Nephron (organoid): Measurements from ENCODE around the gene CINP.

ENCODE experiments used
- H3K27ac Mint-ChIP-seq, 3 experiments: 2 replicates each; pipeline ENCODE4 v1.8.0; 2020; ENCODE audit warnings: mixed read lengths in 3 of 3, mild to moderate bottlenecking in 2 of 3, moderate library complexity in 1 of 3
- H3K27me3 Mint-ChIP-seq: 2 replicates; pipeline ENCODE4 v1.8.0; 2021; ENCODE audit warnings: low read depth, mild to moderate bottlenecking, moderate library complexity, mixed read lengths
- H3K36me3 Mint-ChIP-seq: 2 replicates; pipeline ENCODE4 v1.8.0; 2020; ENCODE audit warnings: low read depth, mixed read lengths
- H3K4me1 Mint-ChIP-seq: 2 replicates; pipeline ENCODE4 v1.8.0; 2020; ENCODE audit warnings: mixed read lengths
- H3K4me3 Mint-ChIP-seq, 3 experiments: 2 replicates each; pipeline ENCODE4 v1.8.0; 2020; ENCODE audit warnings: mild to moderate bottlenecking in 3 of 3, mixed read lengths in 3 of 3, moderate library complexity in 2 of 3
- H3K9me3 Mint-ChIP-seq: 2 replicates; pipeline ENCODE4 v1.8.0; 2020; ENCODE audit warnings: mixed read lengths
- TF ChIP-seq, protein P1 (sequence below), 3 experiments: fragments of 200-600 bp; sonication (generic); IDR thresholded peaks; one replicate each; pipeline ENCODE4 v1.5.0; 2021; ENCODE audit warnings: antibody characterized with exemption in 3 of 3; ENCODE audit not compliant: unreplicated experiment in 3 of 3

Gene CINP

DNA sequence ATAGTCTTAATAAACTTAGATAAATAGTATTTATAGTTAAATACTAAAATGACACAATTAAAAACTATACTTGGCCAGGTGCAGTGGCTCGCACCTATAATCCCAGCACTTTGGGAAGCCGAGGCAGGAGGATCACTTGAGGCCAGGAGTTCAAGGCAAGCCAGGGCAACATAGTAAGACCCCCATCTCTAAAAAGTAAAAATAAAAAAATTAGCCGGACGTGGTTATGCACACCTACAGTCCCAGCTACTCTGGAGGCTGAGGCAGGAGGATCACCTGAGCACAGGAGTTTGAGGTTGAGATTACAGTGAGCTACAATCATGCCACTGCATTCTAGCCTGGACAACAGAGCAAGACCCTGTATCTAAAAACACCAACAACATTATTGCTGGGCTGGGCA is 16.0 kb downstream of the CINP start:
- no peaks in the 10 kb centered on the region for H3K9me3 Mint-ChIP-seq
- no peak overlapping the region for H3K27ac Mint-ChIP-seq
- no peaks in the 10 kb centered on the region for H3K4me1 Mint-ChIP-seq
- H3K4me3 Mint-ChIP-seq: no peak overlapping the region
- no peaks in the 10 kb centered on the region for H3K27me3 Mint-ChIP-seq
- peaks cover 56% of the 10 kb centered on the region for H3K36me3 Mint-ChIP-seq
- TF ChIP-seq, protein P1, sequence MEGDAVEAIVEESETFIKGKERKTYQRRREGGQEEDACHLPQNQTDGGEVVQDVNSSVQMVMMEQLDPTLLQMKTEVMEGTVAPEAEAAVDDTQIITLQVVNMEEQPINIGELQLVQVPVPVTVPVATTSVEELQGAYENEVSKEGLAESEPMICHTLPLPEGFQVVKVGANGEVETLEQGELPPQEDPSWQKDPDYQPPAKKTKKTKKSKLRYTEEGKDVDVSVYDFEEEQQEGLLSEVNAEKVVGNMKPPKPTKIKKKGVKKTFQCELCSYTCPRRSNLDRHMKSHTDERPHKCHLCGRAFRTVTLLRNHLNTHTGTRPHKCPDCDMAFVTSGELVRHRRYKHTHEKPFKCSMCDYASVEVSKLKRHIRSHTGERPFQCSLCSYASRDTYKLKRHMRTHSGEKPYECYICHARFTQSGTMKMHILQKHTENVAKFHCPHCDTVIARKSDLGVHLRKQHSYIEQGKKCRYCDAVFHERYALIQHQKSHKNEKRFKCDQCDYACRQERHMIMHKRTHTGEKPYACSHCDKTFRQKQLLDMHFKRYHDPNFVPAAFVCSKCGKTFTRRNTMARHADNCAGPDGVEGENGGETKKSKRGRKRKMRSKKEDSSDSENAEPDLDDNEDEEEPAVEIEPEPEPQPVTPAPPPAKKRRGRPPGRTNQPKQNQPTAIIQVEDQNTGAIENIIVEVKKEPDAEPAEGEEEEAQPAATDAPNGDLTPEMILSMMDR (IDR thresholded peaks at IDR 0.05; ENCODE audit: unreplicated experiment in 3 of 3): no peak

DNA sequence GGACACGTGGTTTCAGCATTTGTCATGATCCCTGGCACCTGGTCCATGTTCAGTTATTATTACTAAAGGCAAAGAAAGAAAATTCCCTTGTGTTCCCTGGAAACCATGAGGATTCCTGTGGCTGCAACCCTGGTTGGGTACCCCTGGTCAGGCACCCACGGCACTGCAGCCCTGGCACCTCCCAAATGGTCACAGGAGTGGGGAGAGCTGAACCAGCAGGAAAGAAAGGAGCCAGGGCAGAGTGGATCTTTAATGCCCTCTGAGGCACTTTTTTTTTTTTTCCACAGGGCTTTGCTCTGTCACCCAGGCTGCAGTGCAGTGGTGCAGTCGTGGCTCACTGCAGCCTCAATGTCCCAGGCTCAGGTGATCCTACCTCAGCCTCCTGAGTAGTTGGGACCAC is 17.5 kb downstream of the CINP start:
- Mint-ChIP-seq H3K36me3 (peaks cover 58% of the 10 kb centered on the region), H3K9me3 (no peaks in the 10 kb centered on the region), H3K4me3 (no peak overlapping the region), H3K4me1 (no peaks in the 10 kb centered on the region), H3K27ac (no peak overlapping the region), H3K27me3 (no peaks in the 10 kb centered on the region)
- TF ChIP-seq, protein P1 (IDR thresholded peaks at IDR 0.05; ENCODE audit: unreplicated experiment in 3 of 3): no peak

DNA sequence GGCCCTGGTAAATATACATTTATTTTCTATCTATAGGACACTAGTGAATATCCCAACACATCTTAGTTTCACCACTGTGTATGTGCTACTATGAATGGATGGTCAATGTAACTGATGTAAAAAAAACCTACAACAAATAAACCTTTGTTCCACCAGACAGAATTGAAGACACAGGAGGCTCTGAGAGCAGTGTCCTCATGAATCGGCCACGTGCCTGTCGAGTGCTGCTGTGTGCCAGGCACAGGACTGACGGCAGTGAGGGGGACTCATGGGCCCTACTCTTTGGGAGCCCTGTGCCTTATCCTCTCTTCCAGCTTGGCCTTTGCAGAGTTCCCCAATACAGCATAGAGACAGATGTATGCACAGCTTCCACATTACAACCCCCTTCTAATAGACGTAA is 18.2 kb downstream of the CINP start:
- TF ChIP-seq, protein P1 (IDR thresholded peaks at IDR 0.05; ENCODE audit: unreplicated experiment in 3 of 3): no peak
- Mint-ChIP-seq H3K4me3 (no peak overlapping the region), H3K4me1 (no peaks in the 10 kb centered on the region), H3K36me3 (peaks cover 52% of the 10 kb centered on the region), H3K27me3 (no peaks in the 10 kb centered on the region), H3K9me3 (no peaks in the 10 kb centered on the region), H3K27ac (no peak overlapping the region)

DNA sequence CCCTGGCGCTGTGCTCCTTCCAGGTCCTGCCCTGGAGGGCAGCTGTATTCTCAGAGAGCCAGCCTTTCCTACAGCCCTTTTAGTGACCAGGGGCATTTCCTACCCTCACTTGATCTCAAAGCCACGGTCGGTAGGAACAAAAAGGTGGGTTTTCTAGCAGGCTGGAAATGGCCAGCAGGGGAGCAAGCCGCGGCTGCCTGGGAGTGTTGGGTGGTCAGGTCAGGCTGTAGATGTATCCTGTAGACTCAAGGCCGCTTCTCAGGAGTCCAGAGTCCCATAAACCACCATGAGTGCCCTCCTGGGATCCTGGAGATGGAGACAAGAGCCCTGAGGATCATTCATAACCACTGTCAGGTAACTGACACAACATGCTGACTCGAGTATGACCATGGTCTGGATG is 18.6 kb downstream of the CINP start:
- H3K9me3 Mint-ChIP-seq: no peaks in the 10 kb centered on the region
- H3K27me3 Mint-ChIP-seq: no peaks in the 10 kb centered on the region
- TF ChIP-seq, protein P1 (IDR thresholded peaks at IDR 0.05; ENCODE audit: unreplicated experiment in 3 of 3): no peak
- H3K36me3 Mint-ChIP-seq: peaks cover 51% of the 10 kb centered on the region
- H3K4me3 Mint-ChIP-seq: no peak overlapping the region
- H3K27ac Mint-ChIP-seq: no peak overlapping the region
- no peaks in the 10 kb centered on the region for H3K4me1 Mint-ChIP-seq

DNA sequence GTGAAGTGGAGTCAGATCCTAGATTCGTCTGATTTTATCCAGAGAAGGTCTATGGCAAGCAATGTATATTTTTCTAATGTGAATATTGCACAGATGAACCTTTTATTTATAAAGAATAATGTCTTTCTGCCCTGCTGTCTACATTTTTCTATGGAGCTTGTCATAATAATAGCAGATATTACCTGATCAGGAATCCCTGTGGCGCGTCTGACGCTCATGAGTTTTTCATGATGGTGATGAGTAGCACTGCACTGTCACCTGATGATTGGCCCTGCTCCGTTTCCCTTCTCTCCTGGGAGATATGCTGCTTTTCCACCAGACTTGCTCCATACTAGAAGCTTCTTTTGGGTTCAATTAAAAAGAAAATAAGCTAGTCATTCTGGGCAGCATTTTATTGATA is 20.5 kb downstream of the CINP start:
- TF ChIP-seq, protein P1 (IDR thresholded peaks at IDR 0.05; ENCODE audit: unreplicated experiment in 3 of 3): no peak
- Mint-ChIP-seq H3K4me3 (no peak overlapping the region), H3K27ac (no peak overlapping the region), H3K27me3 (no peaks in the 10 kb centered on the region), H3K36me3 (peaks cover 48% of the 10 kb centered on the region), H3K4me1 (no peaks in the 10 kb centered on the region), H3K9me3 (no peaks in the 10 kb centered on the region)

DNA sequence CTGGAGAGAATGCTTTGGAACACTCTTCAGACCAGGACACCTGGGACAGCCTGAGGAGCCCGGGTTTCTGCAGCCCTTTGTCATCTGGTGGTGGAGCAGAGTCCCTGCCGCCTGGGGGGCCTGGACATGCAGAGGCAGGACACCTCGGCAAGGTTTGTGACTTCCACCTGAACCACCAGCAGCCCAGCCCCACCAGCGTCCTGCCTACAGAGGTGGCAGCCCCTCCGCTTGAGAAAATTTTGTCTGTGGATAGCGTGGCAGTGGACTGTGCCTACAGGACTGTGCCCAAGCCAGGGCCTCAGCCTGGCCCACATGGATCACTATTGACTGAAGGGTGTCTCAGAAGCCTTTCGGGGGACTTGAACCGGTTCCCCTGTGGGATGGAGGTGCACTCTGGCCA is 21.1 kb downstream of the CINP start:
- Mint-ChIP-seq H3K4me1 (no peaks in the 10 kb centered on the region), H3K9me3 (no peaks in the 10 kb centered on the region), H3K36me3 (peaks cover 46% of the 10 kb centered on the region), H3K27ac (no peak overlapping the region), H3K27me3 (no peaks in the 10 kb centered on the region), H3K4me3 (no peak overlapping the region)
- TF ChIP-seq, protein P1 (IDR thresholded peaks at IDR 0.05; ENCODE audit: unreplicated experiment in 3 of 3): no peak
